Activated CD4-positive, alpha-beta T cell treated with anti-CD3 and anti-CD28 coated beads, Interleukin-2, amount 10 ng/mL, durations not matched to agents 24 days and 14 days (primary cell): ENCODE data around the gene METTL9. TPM values are rescaled to one million over a fixed set of nuclear protein-coding genes. Genes with fewer than 3 reads are reported as not detected.
"Not testable (repeated sequence)": the region's sequence is repeated elsewhere in the genome, so short reads cannot be mapped to it uniquely, and the experiment has no call there.

Source experiments
- DNase-seq: peaks from one replicate; pipeline ENCODE4 v3.0.0; 2022
- H3K27ac Mint-ChIP-seq: one replicate; pipeline ENCODE4 v1.8.0; 2022; ENCODE audit warnings: mild to moderate bottlenecking, mixed read lengths
- H3K27me3 Mint-ChIP-seq: one replicate; pipeline ENCODE4 v1.8.0; 2022; ENCODE audit warnings: mixed read lengths
- H3K36me3 Mint-ChIP-seq: one replicate; pipeline ENCODE4 v1.8.0; 2022; ENCODE audit warnings: low read depth, mild to moderate bottlenecking, mixed read lengths
- H3K4me1 Mint-ChIP-seq: one replicate; pipeline ENCODE4 v1.8.0; 2021; ENCODE audit warnings: mixed read lengths
- H3K4me3 Mint-ChIP-seq: one replicate; pipeline ENCODE4 v1.8.0; 2022; ENCODE audit warnings: mild to moderate bottlenecking, moderate library complexity, mixed read lengths
- H3K9me3 Mint-ChIP-seq: one replicate; pipeline ENCODE4 v1.8.0; 2021; ENCODE audit warnings: mixed read lengths
- intact Hi-C: fragments of 100-400 bp; cut with micrococcal nuclease; formaldehyde crosslinking; loops from one replicate; pipeline ENCODE4 v1.15.1; 2023
- total RNA-seq: library from RNA; stranded (reverse); gene quantifications from 2 replicates; pipeline ENCODE4 v1.2.3, GENCODE V29; 2022

METTL9 gene
- total RNA-seq, 1 donor from 2014 or later, result 66.7 TPM

DNA sequence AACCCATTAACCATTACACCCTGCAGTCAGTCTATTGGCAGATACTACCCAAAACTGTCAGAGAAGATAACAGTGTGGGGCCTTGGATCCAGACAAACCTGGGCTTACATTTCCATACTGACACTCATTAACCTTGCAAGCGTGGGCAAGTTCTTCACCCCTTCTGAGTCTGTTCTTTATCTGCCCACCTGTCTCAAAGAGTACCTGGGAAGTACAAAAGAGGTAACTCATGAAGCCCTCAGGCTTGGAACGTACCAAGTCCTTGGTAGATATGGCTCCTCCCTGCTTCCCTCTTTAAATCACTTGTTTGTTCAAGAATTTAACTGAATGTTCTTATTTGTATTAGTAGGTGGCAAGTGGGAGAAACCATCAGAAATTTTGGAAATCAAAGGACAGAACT is 55.5 kb downstream of the METTL9 start:
- H3K27me3 Mint-ChIP-seq, result no peaks in the 10 kb centered on the region
- no peak overlapping the region for H3K4me3 Mint-ChIP-seq
- H3K27ac Mint-ChIP-seq, result no peak overlapping the region
- no peak for DNase-seq
- intact Hi-C loops, result loop anchor here (5.0 kb wide), 1 partner anchor 532 kb away; no protein-coding TSS in a partner anchor
- H3K9me3 Mint-ChIP-seq, result no peaks in the 10 kb centered on the region
- peaks cover 31% of the 10 kb centered on the region for H3K4me1 Mint-ChIP-seq
- peaks cover 23% of the 10 kb centered on the region for H3K36me3 Mint-ChIP-seq

DNA sequence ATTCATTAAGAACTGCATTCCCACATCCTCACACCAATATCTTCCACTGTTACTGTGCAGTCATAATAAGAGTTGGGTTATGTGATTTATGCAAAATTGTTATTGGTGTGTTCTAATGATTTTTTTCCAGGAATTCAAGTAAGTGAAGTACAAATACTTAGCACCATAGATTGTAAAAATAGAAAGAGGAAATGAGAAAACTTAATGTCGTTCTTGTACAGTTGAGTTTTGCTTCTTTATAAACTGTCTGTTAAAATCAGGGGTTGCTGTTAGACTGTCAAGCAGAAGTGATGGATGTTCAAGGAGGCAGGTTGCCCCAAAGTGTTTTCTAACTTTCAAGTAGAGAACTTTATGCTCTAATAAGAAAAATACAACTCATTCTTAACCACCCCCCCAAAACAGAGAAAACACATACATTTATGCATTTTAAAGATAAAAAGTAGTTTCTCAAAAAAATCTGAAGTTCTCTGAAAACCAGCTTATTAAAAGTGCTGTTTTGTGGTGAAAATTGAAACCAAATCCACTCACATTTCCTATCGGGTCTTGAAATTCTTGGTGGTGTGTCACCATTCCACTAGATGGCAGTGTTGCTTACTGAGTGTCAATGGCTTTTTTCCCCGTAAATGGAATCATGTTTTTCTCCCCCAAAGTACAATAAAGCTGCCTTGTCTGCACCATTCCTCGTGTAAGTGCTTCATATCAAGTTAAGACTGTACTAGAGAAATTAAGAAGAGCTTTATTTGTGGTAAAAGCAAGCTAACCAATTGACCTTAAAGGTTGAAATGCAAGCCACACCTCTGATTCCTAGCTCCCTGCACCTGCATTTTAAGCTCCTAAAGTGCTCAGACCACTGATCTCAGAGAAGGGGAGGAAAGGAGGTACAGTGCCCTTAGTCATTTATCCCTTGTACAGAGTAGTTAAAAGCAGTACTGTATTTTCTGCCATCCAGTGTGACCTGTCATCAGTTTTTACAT is 57.7 kb downstream of the METTL9 start:
- H3K4me1 Mint-ChIP-seq, result peaks cover 39% of the 10 kb centered on the region
- H3K4me3 Mint-ChIP-seq, result peak overlapping the region; percentile 26
- intact Hi-C loops, result loop anchor here (1.0 to 5.0 kb wide), 2 partner anchors 51 to 530 kb away; no protein-coding TSS in a partner anchor
- peaks cover 22% of the 10 kb centered on the region for H3K36me3 Mint-ChIP-seq
- no peaks in the 10 kb centered on the region for H3K9me3 Mint-ChIP-seq
- no peak overlapping the region for H3K27ac Mint-ChIP-seq
- H3K27me3 Mint-ChIP-seq, result no peaks in the 10 kb centered on the region
- peak; percentile 86 for DNase-seq

DNA sequence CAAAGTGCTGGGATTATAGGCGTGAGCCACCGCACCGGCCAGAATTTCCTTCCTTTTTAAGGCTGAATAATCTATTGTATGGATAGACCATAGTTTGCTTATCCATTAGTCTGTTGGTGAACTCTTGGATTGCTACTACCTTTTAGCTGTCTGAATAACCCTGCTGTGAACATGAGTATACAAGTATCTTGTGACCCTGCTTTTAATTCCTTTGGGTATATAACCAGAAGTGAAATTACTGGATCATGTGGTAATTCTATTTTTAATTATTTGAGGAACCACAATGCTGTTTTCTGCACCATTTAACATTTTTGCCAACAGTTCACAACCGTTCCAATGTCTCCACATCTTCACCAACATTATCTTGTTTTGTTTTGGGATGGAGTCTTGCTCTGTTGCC is 59.7 kb downstream of the METTL9 start:
- Mint-ChIP-seq H3K27ac (no peak overlapping the region), H3K4me3 (no peak overlapping the region), H3K36me3 (peaks cover 22% of the 10 kb centered on the region), H3K4me1 (peaks cover 33% of the 10 kb centered on the region), H3K9me3 (no peaks in the 10 kb centered on the region), H3K27me3 (peaks cover 8% of the 10 kb centered on the region)
- no peak for DNase-seq
- intact Hi-C loops, result loop anchor here (5.0 kb wide), 1 partner anchor 528 kb away; no protein-coding TSS in a partner anchor

DNA sequence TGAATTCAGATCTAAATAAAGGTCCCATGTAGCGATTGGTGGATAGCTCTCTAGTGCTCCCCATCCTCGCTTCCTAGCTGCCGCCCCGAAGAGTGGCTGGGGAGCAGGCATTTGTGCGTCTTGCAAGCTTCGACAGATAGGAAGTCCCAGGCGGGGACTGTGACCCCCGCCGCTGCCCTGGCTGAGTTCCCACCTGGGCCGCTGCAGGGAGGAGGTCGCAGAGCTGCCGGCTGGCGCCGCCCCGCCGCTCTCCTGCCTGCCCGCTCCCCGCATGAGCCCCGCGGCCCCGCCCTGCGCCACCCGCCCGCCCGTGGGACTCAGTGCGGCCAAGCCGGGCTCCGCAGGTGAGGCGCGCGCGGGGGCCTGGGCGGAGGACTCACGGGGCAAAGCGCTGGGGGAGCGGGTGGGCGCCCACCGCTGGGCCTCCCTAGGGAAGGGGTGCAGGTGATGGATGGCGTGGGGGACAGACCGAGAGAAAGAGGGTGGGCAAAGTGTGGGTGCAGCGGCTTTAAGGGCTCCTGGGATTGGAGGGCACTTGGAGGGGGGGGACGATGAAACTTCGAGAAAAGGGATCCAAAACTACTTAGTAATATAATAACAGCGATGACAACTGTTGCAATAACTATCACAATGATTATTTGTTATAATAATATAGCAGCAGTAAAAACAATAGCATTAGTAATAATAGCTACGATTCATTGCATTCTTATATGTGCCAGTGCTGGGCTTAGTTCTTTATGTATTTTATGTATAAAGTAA is 64.7 kb downstream of the METTL9 start, which contains the start of gene OTOA:
Gene OTOA (plus strand): TSS at position 80 of the 759 bp plus-strand sequence. CDS start 14,547 bp downstream, outside the sequence.
- Mint-ChIP-seq H3K27me3 (peaks cover 18% of the 10 kb centered on the region), H3K4me1 (peaks cover 8% of the 10 kb centered on the region), H3K4me3 (peak within 1 kb of the TSS; percentile 29), H3K27ac (no peak within 1 kb of the TSS), H3K36me3 (no peaks in the 10 kb centered on the region), H3K9me3 (no peaks in the 10 kb centered on the region)
- intact Hi-C loops, result no loop called here
- peak; percentile 61 for DNase-seq

DNA sequence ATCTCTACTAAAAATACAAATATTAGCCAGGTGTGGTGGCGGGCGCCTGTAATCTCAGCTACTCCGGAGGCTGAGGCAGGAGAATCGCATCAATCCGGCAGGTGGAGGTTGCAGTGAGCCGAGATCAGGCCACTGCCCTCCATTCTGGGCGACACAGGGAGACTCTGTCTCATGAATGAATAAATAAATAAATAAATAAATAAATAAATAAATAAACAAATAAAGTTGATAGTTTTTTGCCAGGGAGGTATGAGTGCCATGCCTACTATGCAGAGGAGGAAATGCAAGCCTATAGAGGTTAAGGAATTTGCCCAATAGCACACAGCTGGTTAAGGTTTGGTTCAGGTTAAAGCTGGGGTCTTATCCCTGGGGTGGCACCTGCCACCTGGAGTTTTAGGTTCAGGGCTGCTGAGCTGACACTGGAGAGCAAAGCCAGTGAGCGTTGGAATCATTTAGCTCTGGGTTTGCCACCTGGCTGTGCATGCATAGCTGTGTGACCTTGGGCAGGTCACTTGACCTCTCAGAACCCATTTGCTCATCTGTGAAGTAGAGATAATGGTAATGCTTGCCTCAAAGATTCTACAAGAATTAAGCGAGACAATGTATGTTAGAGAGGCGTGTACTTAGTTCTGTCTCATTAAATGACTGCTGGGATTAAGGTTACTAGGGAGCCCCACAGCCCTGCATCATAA is 65.6 kb downstream of the METTL9 start:
- Mint-ChIP-seq H3K9me3 (no peaks in the 10 kb centered on the region), H3K4me1 (peaks cover 8% of the 10 kb centered on the region), H3K36me3 (no peaks in the 10 kb centered on the region), H3K4me3 (no peak overlapping the region), H3K27me3 (peaks cover 22% of the 10 kb centered on the region), H3K27ac (no peak overlapping the region)
- intact Hi-C loops, result no loop called here
- DNase-seq, result no peak

DNA sequence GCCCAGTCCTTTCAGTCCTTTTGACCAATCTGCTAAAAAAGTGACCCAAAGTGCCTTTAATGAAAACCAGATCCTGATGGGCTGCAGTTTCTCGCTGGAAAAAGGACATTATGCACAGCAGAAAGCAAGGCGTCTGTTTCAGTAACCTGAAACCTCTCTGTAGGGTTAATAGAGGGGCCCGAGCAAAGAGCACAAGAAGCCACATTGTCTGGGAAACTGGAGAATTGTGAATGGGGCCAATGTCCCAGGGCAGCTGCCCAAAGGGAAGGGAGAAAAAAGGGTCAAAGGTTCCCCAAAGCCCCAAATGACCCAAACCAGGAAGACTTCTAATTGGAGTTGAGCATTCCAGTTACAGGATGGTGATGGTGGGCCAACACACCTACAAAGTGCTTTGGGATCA is 67.4 kb downstream of the METTL9 start:
- Mint-ChIP-seq H3K9me3 (no peaks in the 10 kb centered on the region), H3K4me3 (no peak overlapping the region), H3K27ac (no peak overlapping the region), H3K36me3 (no peaks in the 10 kb centered on the region), H3K4me1 (no peaks in the 10 kb centered on the region), H3K27me3 (peaks cover 32% of the 10 kb centered on the region)
- DNase-seq, result no peak
- intact Hi-C loops, result no loop called here

DNA sequence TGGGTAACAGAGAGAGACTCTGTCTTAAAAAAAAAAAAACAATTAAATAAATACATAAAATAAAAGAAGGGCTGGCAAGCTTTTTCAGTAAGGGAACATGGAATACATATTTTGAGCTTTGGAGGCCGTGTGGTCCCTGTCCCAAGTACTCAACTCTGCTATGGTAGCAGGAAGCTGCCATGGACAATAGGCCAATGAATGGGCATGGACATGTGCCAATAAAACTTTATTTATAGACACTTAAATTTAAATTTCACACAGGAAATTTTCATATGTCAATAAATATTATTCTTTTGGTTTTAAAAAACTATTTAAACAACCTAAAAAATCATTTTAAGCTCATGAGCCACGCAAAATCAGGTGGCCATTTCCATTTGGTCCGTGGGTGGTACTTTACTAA is 68.2 kb downstream of the METTL9 start:
- no peak for DNase-seq
- Mint-ChIP-seq H3K9me3 (no peaks in the 10 kb centered on the region), H3K4me3 (no peak overlapping the region), H3K36me3 (no peaks in the 10 kb centered on the region), H3K4me1 (no peaks in the 10 kb centered on the region), H3K27ac (no peak overlapping the region), H3K27me3 (peaks cover 32% of the 10 kb centered on the region)
- intact Hi-C loops, result no loop called here

DNA sequence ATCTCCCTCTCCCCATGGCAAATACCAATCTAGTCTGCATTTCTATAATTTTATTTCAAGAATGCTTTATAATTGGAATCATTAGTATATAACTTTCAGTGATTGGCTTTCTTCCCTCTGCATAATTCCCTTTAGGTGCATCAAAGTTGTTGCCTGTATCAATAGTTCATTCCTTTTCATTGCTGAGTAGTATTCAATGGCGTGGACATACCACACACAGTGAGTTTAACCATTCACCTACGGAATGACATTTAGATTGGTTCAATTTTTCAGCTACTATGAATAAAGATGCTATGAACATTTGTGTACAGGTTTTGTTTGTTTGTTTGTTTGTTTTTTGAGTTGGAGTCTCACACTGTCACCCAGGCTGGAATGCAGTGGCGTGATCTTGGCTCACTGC is 74.1 kb downstream of the METTL9 start:
- DNase-seq, result no peak
- H3K4me3 Mint-ChIP-seq, result no peak overlapping the region
- H3K27me3 Mint-ChIP-seq, result peaks cover 22% of the 10 kb centered on the region
- H3K27ac Mint-ChIP-seq, result no peak overlapping the region
- intact Hi-C loops, result no loop called here
- H3K9me3 Mint-ChIP-seq, result no peaks in the 10 kb centered on the region
- no peaks in the 10 kb centered on the region for H3K36me3 Mint-ChIP-seq
- H3K4me1 Mint-ChIP-seq, result no peaks in the 10 kb centered on the region

DNA sequence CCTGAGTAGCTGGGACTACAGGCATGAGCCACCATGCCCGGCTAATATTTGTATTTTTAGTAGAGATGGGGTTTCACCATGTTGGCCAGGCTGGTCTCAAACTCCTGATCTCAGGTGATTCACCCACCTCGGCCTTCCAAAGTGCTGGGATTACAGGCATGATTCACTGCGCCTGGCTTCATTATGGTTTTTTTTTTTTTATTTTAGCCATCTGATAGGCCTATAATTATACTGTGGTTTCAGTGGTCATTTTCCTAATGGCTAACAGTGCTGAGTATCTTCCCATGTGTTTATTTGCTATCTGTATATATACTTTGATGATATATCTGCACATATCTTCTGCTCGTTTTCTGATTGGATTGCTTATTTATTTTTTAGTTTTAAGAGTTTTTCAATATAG is 75.1 kb downstream of the METTL9 start:
- H3K4me1 Mint-ChIP-seq, H3K27ac Mint-ChIP-seq, H3K4me3 Mint-ChIP-seq, intact Hi-C loops, H3K9me3 Mint-ChIP-seq, H3K36me3 Mint-ChIP-seq, DNase-seq: not testable (repeated sequence)
- peaks cover 20% of the 10 kb centered on the region for H3K27me3 Mint-ChIP-seq

DNA sequence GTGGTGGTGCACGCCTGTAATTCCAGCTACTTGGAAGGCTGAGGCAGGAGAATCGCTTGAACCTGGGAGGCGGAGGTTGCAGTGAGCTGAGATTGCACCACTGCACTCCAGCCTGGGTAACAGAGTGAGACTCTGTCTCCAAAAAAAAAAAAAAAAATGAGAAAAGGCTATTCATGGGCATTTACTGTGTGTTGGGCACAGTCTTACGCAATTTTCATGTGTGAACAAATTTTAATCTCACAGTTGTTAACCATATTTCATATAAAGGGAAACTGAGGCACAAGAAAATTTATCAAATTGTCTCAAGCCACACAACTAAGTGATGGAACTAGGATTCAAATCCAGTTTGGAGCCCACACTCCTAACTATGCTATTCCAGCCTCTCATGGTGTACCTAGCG is 81.3 kb downstream of the METTL9 start:
- DNase-seq, intact Hi-C loops, H3K27ac Mint-ChIP-seq, H3K9me3 Mint-ChIP-seq, H3K36me3 Mint-ChIP-seq, H3K4me3 Mint-ChIP-seq, H3K4me1 Mint-ChIP-seq: not testable (repeated sequence)
- peaks cover 12% of the 10 kb centered on the region for H3K27me3 Mint-ChIP-seq

DNA sequence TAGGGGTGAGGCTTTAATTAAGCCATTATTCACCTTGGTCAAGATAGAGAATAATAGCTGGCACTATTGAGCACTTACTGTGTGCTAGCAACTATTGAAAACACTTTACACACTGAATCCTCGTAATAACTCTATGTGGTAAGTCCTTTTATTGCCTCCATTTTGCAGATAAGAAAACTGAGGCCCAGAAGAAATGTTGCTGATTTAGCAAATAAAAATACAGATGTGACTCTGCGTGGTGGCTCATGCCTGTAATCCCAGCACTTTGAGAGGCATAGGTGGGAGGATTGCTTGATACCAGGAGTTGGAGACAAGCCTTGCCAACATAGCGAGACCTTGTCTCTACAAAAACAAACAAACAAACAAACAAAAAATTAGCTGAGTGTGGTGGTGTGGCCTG is 83.8 kb downstream of the METTL9 start:
- no peak overlapping the region for H3K27ac Mint-ChIP-seq
- no peaks in the 10 kb centered on the region for H3K4me1 Mint-ChIP-seq
- H3K9me3 Mint-ChIP-seq, result no peaks in the 10 kb centered on the region
- no peak for DNase-seq
- no peak overlapping the region for H3K4me3 Mint-ChIP-seq
- intact Hi-C loops, result no loop called here
- peaks cover 10% of the 10 kb centered on the region for H3K27me3 Mint-ChIP-seq
- no peaks in the 10 kb centered on the region for H3K36me3 Mint-ChIP-seq

DNA sequence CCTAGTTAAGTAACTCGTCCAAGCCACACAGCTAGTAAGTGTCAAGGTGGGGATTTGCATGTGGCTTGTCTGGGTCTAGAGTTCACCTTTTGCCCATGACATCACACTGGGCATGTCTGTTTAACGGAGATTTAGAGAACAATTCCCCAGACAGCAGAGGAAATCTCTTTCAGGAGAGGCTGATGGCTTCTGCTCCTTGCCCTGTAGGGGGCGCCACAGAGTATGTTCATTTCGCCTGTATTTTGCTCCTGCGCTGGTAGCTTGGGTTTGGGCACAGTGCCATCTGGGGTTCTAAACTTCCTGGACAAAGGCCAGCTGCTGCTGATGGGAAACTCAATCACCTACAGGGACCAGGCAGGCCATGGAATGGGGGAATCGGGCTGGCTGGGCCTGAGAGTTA is 84.8 kb downstream of the METTL9 start:
- H3K27me3 Mint-ChIP-seq, result peaks cover 8% of the 10 kb centered on the region
- H3K4me1 Mint-ChIP-seq, result no peaks in the 10 kb centered on the region
- no peak overlapping the region for H3K4me3 Mint-ChIP-seq
- intact Hi-C loops, result no loop called here
- no peaks in the 10 kb centered on the region for H3K9me3 Mint-ChIP-seq
- peak; percentile 71 for DNase-seq
- no peaks in the 10 kb centered on the region for H3K36me3 Mint-ChIP-seq
- no peak overlapping the region for H3K27ac Mint-ChIP-seq

DNA sequence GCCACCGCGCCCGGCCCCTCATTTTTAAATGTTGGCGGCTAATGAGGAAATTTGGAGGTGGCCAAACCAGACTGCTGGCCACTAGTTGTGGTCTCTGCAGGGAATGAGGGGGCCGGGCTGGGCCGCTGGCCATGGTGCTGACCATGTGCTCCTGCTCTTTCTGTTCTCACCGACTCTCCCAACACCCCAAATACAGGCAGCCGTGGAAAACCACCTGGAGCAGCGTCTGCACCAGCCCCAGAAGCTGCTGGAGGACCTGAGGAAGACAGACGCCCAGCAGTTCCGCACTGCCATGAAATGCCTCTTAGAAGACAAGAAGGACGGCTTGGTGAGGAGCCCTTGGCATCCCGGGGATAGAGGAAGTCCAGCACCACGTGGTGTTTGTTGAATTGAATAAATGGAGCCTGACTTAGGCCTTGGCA is 85.7 kb downstream of the METTL9 start:
- H3K27ac Mint-ChIP-seq, result no peak overlapping the region
- no peaks in the 10 kb centered on the region for H3K4me1 Mint-ChIP-seq
- DNase-seq, result no peak
- H3K27me3 Mint-ChIP-seq, result peaks cover 10% of the 10 kb centered on the region
- no peaks in the 10 kb centered on the region for H3K36me3 Mint-ChIP-seq
- intact Hi-C loops, result no loop called here
- no peaks in the 10 kb centered on the region for H3K9me3 Mint-ChIP-seq
- H3K4me3 Mint-ChIP-seq, result no peak overlapping the region
